Measurements from ENCODE around the gene C10orf71.

DNA sequence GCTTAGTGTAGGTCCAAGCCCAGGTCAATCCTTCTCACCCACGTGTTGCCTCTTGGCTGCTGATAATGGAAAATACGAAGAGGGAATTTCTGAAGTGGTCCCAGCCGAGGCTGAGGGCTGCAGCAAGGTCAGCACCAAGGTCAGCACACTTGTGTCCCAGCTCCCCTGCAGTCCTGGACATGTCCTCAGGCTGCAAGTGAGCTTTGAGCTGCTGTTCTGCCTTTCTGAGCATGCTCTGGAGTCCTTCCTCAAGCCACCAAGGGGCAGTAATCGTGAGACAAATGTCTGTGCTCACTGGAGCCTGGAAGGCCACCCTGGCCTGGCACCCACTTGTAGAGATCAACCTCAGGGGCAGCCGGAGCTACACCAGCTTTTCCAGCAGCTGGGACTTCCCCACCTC is 68.6 kb downstream of the C10orf71 start:
- TF ChIP-seq CTCF (IDR thresholded peaks at IDR 0.05) (no peak), POLR2A (IDR thresholded peaks at IDR 0.05) (no peak)

All from heart left ventricle (tissue), 13 donors.